SU-DHL-6 (cell line): ENCODE measurements around the gene SERPINA12.

ENCODE experiments used
- H2AFZ ChIP-seq: fragments of 200-600 bp; sonication (generic); 2 replicates; pipeline ENCODE4 v1.6.1; 2014; ENCODE audit warnings: low read depth, mild to moderate bottlenecking, moderate library complexity, mixed read lengths, antibody characterized with exemption, low read length; ENCODE audit not compliant: severe bottlenecking
- H3F3A ChIP-seq: fragments of 200-600 bp; shearing (Covaris generic); 2 replicates; pipeline ENCODE4 v1.6.0; 2016; ENCODE audit warnings: antibody characterized with exemption, mild to moderate bottlenecking; ENCODE audit not compliant: insufficient read depth
- H3K27ac ChIP-seq: fragments of 200-600 bp; sonication (generic); 2 replicates; pipeline ENCODE4 v1.5.1; 2016; ENCODE audit warnings: low read depth, mild to moderate bottlenecking, low read length, moderate library complexity, mixed read lengths
- H3K27me3 ChIP-seq: fragments of 200-600 bp; sonication (generic), shearing (Covaris generic); 2 replicates; pipeline ENCODE4 v1.6.0; 2014; ENCODE audit warnings: mild to moderate bottlenecking, low read length
- H3K36me3 ChIP-seq: fragments of 200-600 bp; sonication (generic); 2 replicates; pipeline ENCODE4 v1.6.1; 2014; ENCODE audit warnings: mild to moderate bottlenecking, low read length, mixed read lengths
- H3K4me2 ChIP-seq: fragments of 300-600, 200-600 bp; shearing (Covaris generic), sonication (generic); 2 replicates; pipeline ENCODE4 v1.6.0; 2014; ENCODE audit warnings: low read length, low read depth, mild to moderate bottlenecking; ENCODE audit not compliant: poor library complexity, severe bottlenecking
- H3K4me3 ChIP-seq: fragments of 200-600 bp; sonication (generic); 2 replicates; pipeline ENCODE4 v1.5.1; 2014; ENCODE audit warnings: antibody characterized with exemption, low read length, mild to moderate bottlenecking, mixed read lengths; ENCODE audit not compliant: insufficient read depth, poor library complexity, severe bottlenecking
- H3K79me2 ChIP-seq: fragments of 200-600 bp; sonication (generic); 2 replicates; pipeline ENCODE4 v1.6.1; 2014; ENCODE audit warnings: mild to moderate bottlenecking, low read length, moderate library complexity; ENCODE audit not compliant: insufficient read depth
- H3K9ac ChIP-seq: fragments of 200-600 bp; sonication (generic); 2 replicates; pipeline ENCODE4 v1.7.0; 2014; ENCODE audit warnings: mild to moderate bottlenecking, low read length
- H3K9me2 ChIP-seq: fragments of 200-600 bp; sonication (generic); replicated peaks from 2 replicates; pipeline ENCODE4 v1.6.1; 2014; ENCODE audit warnings: low read length; ENCODE audit not compliant: insufficient read depth
- H3K9me3 ChIP-seq: fragments of 200-600 bp; sonication (generic); 2 replicates; pipeline ENCODE4 v1.6.1; 2014; ENCODE audit warnings: low read length, mixed read lengths; ENCODE audit not compliant: insufficient read depth
- H4K20me1 ChIP-seq: fragments of 200-600 bp; sonication (generic); 2 replicates; pipeline ENCODE4 v1.6.1; 2014; ENCODE audit warnings: low read depth, mild to moderate bottlenecking, antibody characterized with exemption, low read length, moderate library complexity, mixed read lengths
- CTCF ChIP-seq: fragments of 200-600 bp; sonication (generic); IDR thresholded peaks from one replicate; pipeline ENCODE4 v1.5.1; 2017; ENCODE audit warnings: antibody characterized with exemption, mild to moderate bottlenecking, low read length, moderate library complexity; ENCODE audit not compliant: insufficient read depth, poor library complexity, severe bottlenecking
- EZH2phosphoT487 ChIP-seq: fragments of 200-600 bp; sonication (generic), shearing (Covaris generic); conservative IDR thresholded peaks from 2 replicates; pipeline ENCODE4 v1.6.1; 2018; ENCODE audit warnings: mild to moderate bottlenecking, antibody characterized with exemption, low read length, moderate library complexity, mixed read lengths

SERPINA12 gene

GRCh38 chr14:94539181-94539580 lies 29.9 kb upstream of the SERPINA12 start:
- TF ChIP-seq EZH2phosphoT487 (no peak), CTCF (no peak)
- Histone ChIP-seq H3K4me3 (no peak overlapping the region), H3F3A (no peaks in the 10 kb centered on the region), H3K27ac (no peak overlapping the region), H3K36me3 (no peaks in the 10 kb centered on the region), H2AFZ (no peak overlapping the region), H3K79me2 (no peaks in the 10 kb centered on the region), H3K4me2 (no peak overlapping the region), H4K20me1 (no peaks in the 10 kb centered on the region), H3K27me3 (no peaks in the 10 kb centered on the region), H3K9me3 (no peaks in the 10 kb centered on the region), H3K9ac (no peak overlapping the region), H3K9me2 (no peaks in the 10 kb centered on the region)

- Histone ChIP-seq H3K9me2 (no peaks in the 10 kb centered on the region), H3K9ac (no peak overlapping the region), H2AFZ (no peak overlapping the region), H3K79me2 (no peaks in the 10 kb centered on the region), H3K27ac (no peak overlapping the region), H3K9me3 (no peaks in the 10 kb centered on the region), H4K20me1 (no peaks in the 10 kb centered on the region), H3K27me3 (no peaks in the 10 kb centered on the region), H3K4me2 (no peak overlapping the region), H3F3A (no peaks in the 10 kb centered on the region), H3K4me3 (no peak overlapping the region), H3K36me3 (no peaks in the 10 kb centered on the region)
- TF ChIP-seq EZH2phosphoT487 (no peak), CTCF (no peak)
Measured at GRCh38 chr14:94538070-94538740, 28.9 kb upstream of the SERPINA12 start.

GRCh38 chr14:94536836-94537235 lies 27.6 kb upstream of the SERPINA12 start:
- Histone ChIP-seq H3K4me2 (no peak overlapping the region), H3K9me3 (no peaks in the 10 kb centered on the region), H2AFZ (peak overlapping the region; percentile 17), H3K79me2 (no peaks in the 10 kb centered on the region), H3F3A (no peaks in the 10 kb centered on the region), H3K27me3 (no peaks in the 10 kb centered on the region), H4K20me1 (no peaks in the 10 kb centered on the region; the same call in 1 of the 2 replicates), H3K27ac (no peak overlapping the region), H3K4me3 (no peak overlapping the region), H3K9ac (no peak overlapping the region), H3K9me2 (no peaks in the 10 kb centered on the region), H3K36me3 (no peaks in the 10 kb centered on the region)
- TF ChIP-seq CTCF (peak; percentile 36), EZH2phosphoT487 (no peak)
